Lung (tissue), 12 donors: ENCODE measurements around the gene CENPP. TPM values are rescaled to one million over a fixed set of nuclear protein-coding genes. Genes with fewer than 3 reads are reported as not detected.

Source experiments
- ATAC-seq: fragments of 200-7000 bp; cut with Tn5 transposase; one replicate; pipeline ENCODE4 v1.9.1; 2020; ENCODE audit warnings: moderate number of reproducible peaks; ENCODE audit not compliant: insufficient read depth, low FRiP score
- DNase-seq, 3 donors: peaks; one replicate each; pipeline ENCODE4 v3.0.0-alpha.2; 2013 to 2017
- H3K27ac ChIP-seq, 2 donors: one replicate each; pipeline ENCODE4 v1.5.1; 2013; ENCODE audit warnings: mild to moderate bottlenecking in 2 of 2, moderate library complexity in 2 of 2, control low read depth in 1 of 2, inconsistent platforms in 1 of 2, low read depth in 1 of 2, low read length in 1 of 2
- H3K27me3 ChIP-seq, 3 donors: one replicate each; pipeline ENCODE4 v1.5.1; 2013; ENCODE audit warnings: low read length in 2 of 3; ENCODE audit not compliant: control insufficient read depth in 3 of 3, insufficient read depth in 3 of 3
- H3K36me3 ChIP-seq, 4 donors: one replicate each; pipeline ENCODE4 v1.5.1; 2013; ENCODE audit warnings: low read length in 4 of 4, mild to moderate bottlenecking in 1 of 4, moderate library complexity in 1 of 4; ENCODE audit not compliant: control insufficient read depth in 4 of 4, insufficient read depth in 4 of 4
- H3K4me1 ChIP-seq, 5 donors: one replicate each; pipeline ENCODE4 v1.5.1; 2013; ENCODE audit warnings: low read length in 5 of 5, mild to moderate bottlenecking in 2 of 5, moderate library complexity in 1 of 5; ENCODE audit not compliant: control insufficient read depth in 5 of 5, insufficient read depth in 5 of 5
- H3K4me3 ChIP-seq: one replicate; pipeline ENCODE4 v1.5.1; 2013; ENCODE audit warnings: mild to moderate bottlenecking, control low read depth, moderate library complexity
- H3K9ac ChIP-seq, 2 donors: one replicate each; pipeline ENCODE4 v1.5.1; 2013; ENCODE audit warnings: low read length in 2 of 2, control low read depth in 1 of 2; ENCODE audit not compliant: insufficient read depth in 1 of 2
- H3K9me3 ChIP-seq, 4 donors: one replicate each; pipeline ENCODE4 v1.5.1; 2013; ENCODE audit warnings: low read length in 3 of 4, mild to moderate bottlenecking in 1 of 4, moderate library complexity in 1 of 4; ENCODE audit not compliant: control insufficient read depth in 4 of 4, insufficient read depth in 3 of 4
- WGBS, 2 donors: extraction: QIAGEN DNeasy Blood & Tissue Kit; methylation state at CpG; one replicate each; pipeline ENCODE4 v1.1.7; 2013; 5-methylcytosine and 5-hydroxymethylcytosine counted together
- polyA plus RNA-seq, 2 donors: library from polyadenylated mRNA; stranded (reverse); fragments of 200-250 nt; gene quantifications; one replicate each; pipeline ENCODE4 v1.2.1, GENCODE V29; 2013
- total RNA-seq, 2 donors: library from RNA; depleted of rRNA in 1 of 2; stranded (reverse); fragments of >200 nt in 1 of 2; gene quantifications; one replicate each; pipeline ENCODE4 v1.2.1, GENCODE V29; 2014 to 2021
- TF ChIP-seq, protein P1 (sequence below): IDR thresholded peaks from 2 replicates; pipeline ENCODE4 v1.5.1; 2012; ENCODE audit warnings: mild to moderate bottlenecking; ENCODE audit errors: control extremely low read depth, extremely low read depth
- donor health status: control.
- donor health status: control.
- donor health status: Bipolar disorder and iron deficiency.
- donor health status: healthy.
- donor health status: DM: yes; HTN: yes; CAD: no.

Gene CENPP
- total and polyA plus RNA-seq, 4 donors = 1.2 to 11.8 (median 2.9) TPM

DNA sequence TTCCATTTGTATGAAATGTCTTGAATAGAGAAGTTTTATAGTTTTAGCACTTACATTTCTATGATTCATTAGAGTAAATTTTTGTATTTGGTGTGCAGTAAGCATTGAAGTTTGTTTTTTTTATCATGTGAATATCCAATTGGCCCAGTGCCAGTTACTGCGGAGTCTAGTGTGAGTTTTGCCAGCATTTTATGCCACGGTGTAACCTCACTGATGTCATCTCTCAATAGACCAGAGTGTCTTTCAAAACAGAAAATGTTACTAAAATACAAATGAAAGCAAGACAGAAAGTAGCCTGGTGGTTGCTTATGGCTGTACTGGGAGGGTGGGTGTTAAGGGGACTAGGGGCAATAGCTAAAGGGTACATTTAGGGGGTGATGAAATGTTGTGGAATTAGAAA is 281.3 kb downstream of the CENPP start:
- Histone ChIP-seq H3K4me3 (no peak overlapping the region), H3K4me1 (peaks cover 0 to 20% (median 18%) of the 10 kb centered on the region in 5 donors), H3K27ac (no peak overlapping the region), H3K9ac (no peak overlapping the region), H3K9me3 (peaks cover 0 to 6% (median 3%) of the 10 kb centered on the region in 4 donors), H3K27me3 (no peaks in the 10 kb centered on the region), H3K36me3 (peaks cover 0 to 7% (median 2%) of the 10 kb centered on the region in 4 donors)
- TF ChIP-seq, protein P1, sequence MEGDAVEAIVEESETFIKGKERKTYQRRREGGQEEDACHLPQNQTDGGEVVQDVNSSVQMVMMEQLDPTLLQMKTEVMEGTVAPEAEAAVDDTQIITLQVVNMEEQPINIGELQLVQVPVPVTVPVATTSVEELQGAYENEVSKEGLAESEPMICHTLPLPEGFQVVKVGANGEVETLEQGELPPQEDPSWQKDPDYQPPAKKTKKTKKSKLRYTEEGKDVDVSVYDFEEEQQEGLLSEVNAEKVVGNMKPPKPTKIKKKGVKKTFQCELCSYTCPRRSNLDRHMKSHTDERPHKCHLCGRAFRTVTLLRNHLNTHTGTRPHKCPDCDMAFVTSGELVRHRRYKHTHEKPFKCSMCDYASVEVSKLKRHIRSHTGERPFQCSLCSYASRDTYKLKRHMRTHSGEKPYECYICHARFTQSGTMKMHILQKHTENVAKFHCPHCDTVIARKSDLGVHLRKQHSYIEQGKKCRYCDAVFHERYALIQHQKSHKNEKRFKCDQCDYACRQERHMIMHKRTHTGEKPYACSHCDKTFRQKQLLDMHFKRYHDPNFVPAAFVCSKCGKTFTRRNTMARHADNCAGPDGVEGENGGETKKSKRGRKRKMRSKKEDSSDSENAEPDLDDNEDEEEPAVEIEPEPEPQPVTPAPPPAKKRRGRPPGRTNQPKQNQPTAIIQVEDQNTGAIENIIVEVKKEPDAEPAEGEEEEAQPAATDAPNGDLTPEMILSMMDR = no peak
- 23 to 51% methylated on average over 2 of the region's 2 CpGs for WGBS, 2 donors
- DNase-seq (peak in 2 of 3 donors; percentile 54 to 62), ATAC-seq (no peak)

DNA sequence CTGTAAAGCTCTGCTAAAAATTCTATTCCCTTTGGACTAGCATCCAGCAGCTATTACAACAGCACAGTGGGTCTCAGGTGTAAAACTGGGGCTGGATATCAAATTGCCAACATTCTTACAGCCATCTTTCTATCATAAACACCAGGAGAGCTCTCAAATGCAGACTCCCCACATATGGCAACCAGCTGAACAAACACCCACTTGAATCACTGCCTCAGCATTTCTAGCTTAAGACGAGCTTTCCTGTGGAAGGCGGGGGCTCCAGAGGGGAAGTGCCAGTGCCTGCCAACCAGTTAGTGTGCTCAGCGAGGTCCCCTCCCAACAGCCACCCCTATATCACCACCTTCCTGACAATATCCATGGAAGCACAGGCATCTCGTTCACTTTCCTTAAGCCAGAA is 282.0 kb downstream of the CENPP start:
- TF ChIP-seq, protein P1 = no peak
- DNase-seq (peak in 1 of 3 donors; percentile 62), ATAC-seq (no peak)
- Histone ChIP-seq H3K9me3 (peaks cover 0 to 6% (median 1%) of the 10 kb centered on the region in 4 donors), H3K4me3 (no peak overlapping the region), H3K27me3 (no peaks in the 10 kb centered on the region), H3K4me1 (peaks cover 0 to 20% (median 18%) of the 10 kb centered on the region in 5 donors), H3K27ac (peak overlapping the region in 1 of 2 donors; percentile 35), H3K9ac (no peak overlapping the region), H3K36me3 (peaks cover 0 to 10% (median 4%) of the 10 kb centered on the region in 4 donors)
- 31 to 58% methylated on average over 4 of the region's 4 CpGs for WGBS, 2 donors

DNA sequence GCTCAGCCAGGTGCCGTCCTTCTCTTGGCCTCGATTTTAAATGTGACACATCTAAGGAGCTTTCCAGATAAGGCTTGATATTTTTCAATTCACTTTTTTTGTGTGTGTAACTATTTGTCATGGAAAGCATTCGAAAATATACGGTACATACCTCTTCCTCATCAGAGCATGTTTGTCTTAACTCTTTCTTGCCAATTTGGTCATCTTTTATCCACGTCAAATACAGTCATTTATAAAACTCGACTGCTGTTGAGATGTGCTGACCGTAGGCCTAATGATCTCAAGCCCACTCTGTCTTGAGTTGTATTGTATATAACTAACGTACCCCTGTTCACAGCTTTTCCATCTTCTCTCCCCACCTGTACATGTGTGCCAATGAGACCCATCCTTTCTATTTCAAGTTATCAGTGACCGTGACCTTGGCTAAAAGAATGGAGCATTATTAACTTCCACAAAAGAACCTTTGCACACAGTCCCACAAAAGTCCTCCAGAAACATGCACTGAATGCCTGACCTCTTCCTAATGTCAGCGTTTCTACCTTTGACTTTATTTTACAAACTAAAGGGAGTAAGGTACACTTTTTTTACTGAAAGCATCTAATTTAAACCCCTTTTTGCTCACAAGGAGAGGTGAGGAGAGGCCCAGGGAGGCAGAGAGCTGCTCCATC is 282.6 kb downstream of the CENPP start:
- H3K4me1 ChIP-seq = peaks cover 0 to 21% (median 18%) of the 10 kb centered on the region in 5 donors
- ATAC-seq = no peak
- H3K27ac ChIP-seq = peak overlapping the region in 1 of 2 donors; percentile 35
- no peaks in the 10 kb centered on the region for H3K27me3 ChIP-seq
- no peak overlapping the region for H3K4me3 ChIP-seq
- TF ChIP-seq, protein P1 = no peak
- no peak for DNase-seq
- peaks cover 1 to 12% (median 6%) of the 10 kb centered on the region in 4 donors for H3K36me3 ChIP-seq
- peaks cover 0 to 6% (median 2%) of the 10 kb centered on the region in 4 donors for H3K9me3 ChIP-seq
- 70 to 88% methylated on average over 10 of the region's 10 CpGs for WGBS, 2 donors
- no peak overlapping the region for H3K9ac ChIP-seq
